Glutamatergic neuron (in vitro differentiated cells): ENCODE results near the gene GCFC2. TPM values are rescaled to one million over a fixed set of nuclear protein-coding genes. Genes with fewer than 3 reads are reported as not detected.

Experiments
- DNase-seq: peaks from one replicate; pipeline ENCODE4 v3.0.0; 2022
- H3K27ac Mint-ChIP-seq: one replicate; pipeline ENCODE4 v1.8.0; 2020; ENCODE audit warnings: mild to moderate bottlenecking, mixed read lengths, inconsistent platforms; ENCODE audit not compliant: unreplicated experiment
- H3K27me3 Mint-ChIP-seq: one replicate; pipeline ENCODE4 v1.8.0; 2020; ENCODE audit warnings: mild to moderate bottlenecking, moderate library complexity, mixed read lengths, inconsistent platforms; ENCODE audit not compliant: unreplicated experiment
- H3K36me3 Mint-ChIP-seq: one replicate; pipeline ENCODE4 v1.8.0; 2020; ENCODE audit warnings: mild to moderate bottlenecking, mixed read lengths, inconsistent platforms; ENCODE audit not compliant: unreplicated experiment
- H3K4me1 Mint-ChIP-seq: one replicate; pipeline ENCODE4 v1.8.0; 2020; ENCODE audit warnings: mild to moderate bottlenecking, low read depth, mixed read lengths, inconsistent platforms; ENCODE audit not compliant: unreplicated experiment
- H3K4me3 Mint-ChIP-seq: one replicate; pipeline ENCODE4 v1.8.0; 2020; ENCODE audit warnings: mild to moderate bottlenecking, mixed read lengths, inconsistent platforms; ENCODE audit not compliant: unreplicated experiment
- H3K9me3 Mint-ChIP-seq: one replicate; pipeline ENCODE4 v1.8.0; 2020; ENCODE audit warnings: mild to moderate bottlenecking, moderate library complexity, mixed read lengths, inconsistent platforms; ENCODE audit not compliant: unreplicated experiment
- CTCF ChIP-seq: fragments of 200-600 bp; sonication (generic); IDR thresholded peaks from one replicate; pipeline ENCODE4 v1.5.0; 2021; ENCODE audit not compliant: partially characterized antibody, unreplicated experiment
- total RNA-seq: library from RNA; stranded (reverse); fragmentation: NEBNext Ultra II Directional; extraction: Animal tissue kit (Norgen Biotek cat#: 25700); gene quantifications from one replicate; pipeline ENCODE4 v1.2.1, GENCODE V29; 2021; ENCODE audit not compliant: unreplicated experiment

Gene GCFC2
- total RNA-seq, 1 donor from 2014 or later: 12.9 TPM

- TF ChIP-seq CTCF: no peak
- no peaks in the 10 kb centered on the region for H3K27me3 Mint-ChIP-seq
- H3K4me3 Mint-ChIP-seq: no peak overlapping the region
- no peaks in the 10 kb centered on the region for H3K9me3 Mint-ChIP-seq
- no peak for DNase-seq
- H3K4me1 Mint-ChIP-seq: no peaks in the 10 kb centered on the region
- no peak overlapping the region for H3K27ac Mint-ChIP-seq
- H3K36me3 Mint-ChIP-seq: no peaks in the 10 kb centered on the region
These were observed 96.5 kb downstream of the GCFC2 start for GRCh38 chr2:75614162-75614651.

- no peaks in the 10 kb centered on the region for H3K27me3 Mint-ChIP-seq
- H3K36me3 Mint-ChIP-seq: no peaks in the 10 kb centered on the region
- no peak overlapping the region for H3K27ac Mint-ChIP-seq
- H3K9me3 Mint-ChIP-seq: no peaks in the 10 kb centered on the region
- DNase-seq: no peak
- H3K4me1 Mint-ChIP-seq: peaks cover 2% of the 10 kb centered on the region
- H3K4me3 Mint-ChIP-seq: no peak overlapping the region
- no peak for TF ChIP-seq CTCF
These were observed 97.9 kb downstream of the GCFC2 start for GRCh38 chr2:75612862-75613243.

Other genes with a start within 250 kb of the GCFC2 start
- not detected for gene EVA1A, start 150.0 kb downstream of the GCFC2 start, total RNA-seq
- gene MRPL19, start 64.1 kb downstream of the GCFC2 start, total RNA-seq: 44.6 TPM